Measurements from ENCODE around the gene LAMB1.

The LAMB1 gene

GRCh38 chr7:107978815-107979408 is 24.0 kb downstream of the LAMB1 start:
- TF ChIP-seq CTCF (IDR thresholded peaks at IDR 0.05; ENCODE audit: borderline replicate concordance, insufficient read depth, low read depth, low read length) = no peak
- no peak overlapping the region for H3K4me3 ChIP-seq (ENCODE audit: low read depth, low read length)

GRCh38 chr7:107977048-107977447 is 25.9 kb downstream of the LAMB1 start:
- H3K4me3 ChIP-seq (ENCODE audit: low read depth, low read length) = no peak overlapping the region
- no peak for TF ChIP-seq CTCF (IDR thresholded peaks at IDR 0.05; ENCODE audit: borderline replicate concordance, insufficient read depth, low read depth, low read length)

GRCh38 chr7:107976620-107977019 is 26.3 kb downstream of the LAMB1 start:
- no peak for TF ChIP-seq CTCF (IDR thresholded peaks at IDR 0.05; ENCODE audit: borderline replicate concordance, insufficient read depth, low read depth, low read length)
- no peak overlapping the region for H3K4me3 ChIP-seq (ENCODE audit: low read depth, low read length)

- TF ChIP-seq CTCF (IDR thresholded peaks at IDR 0.05; ENCODE audit: borderline replicate concordance, insufficient read depth, low read depth, low read length) = no peak
- no peak overlapping the region for H3K4me3 ChIP-seq (ENCODE audit: low read depth, low read length)
Measured at GRCh38 chr7:107975394-107976013, 27.5 kb downstream of the LAMB1 start.

- H3K4me3 ChIP-seq (ENCODE audit: low read depth, low read length) = no peak overlapping the region
- TF ChIP-seq CTCF (IDR thresholded peaks at IDR 0.05; ENCODE audit: borderline replicate concordance, insufficient read depth, low read depth, low read length) = no peak
Measured at GRCh38 chr7:107973861-107974260, 29.1 kb downstream of the LAMB1 start.

GRCh38 chr7:107972941-107973376 is 30.0 kb downstream of the LAMB1 start:
- no peak for TF ChIP-seq CTCF (IDR thresholded peaks at IDR 0.05; ENCODE audit: borderline replicate concordance, insufficient read depth, low read depth, low read length)
- H3K4me3 ChIP-seq (ENCODE audit: low read depth, low read length) = no peak overlapping the region

- no peak for TF ChIP-seq CTCF (IDR thresholded peaks at IDR 0.05; ENCODE audit: borderline replicate concordance, insufficient read depth, low read depth, low read length)
- H3K4me3 ChIP-seq (ENCODE audit: low read depth, low read length) = no peak overlapping the region
Measured at GRCh38 chr7:107972075-107972482, 30.9 kb downstream of the LAMB1 start.
